ENCODE data around the gene GLYR1. TPM values are rescaled to one million over a fixed set of nuclear protein-coding genes. Genes with fewer than 3 reads are reported as not detected.
"Not testable (repeated sequence)": the region's sequence is repeated elsewhere in the genome, so short reads cannot be mapped to it uniquely, and the experiment has no call there.

Gene GLYR1
- total RNA-seq, 1 experiment from 2014 or later, result 67.3 TPM

GRCh38 chr16:4785758-4786433, 61.2 kb downstream of the GLYR1 start:
- CTCF ChIA-PET, result interaction anchor here (0.6 to 0.7 kb wide), 2 partner anchors 12 to 252 kb away, joined by 3 to 4 read pairs; no protein-coding TSS in a partner anchor
- intact Hi-C loops (cut with micrococcal nuclease), result no loop called here
- TF ChIP-seq CTCF (IDR thresholded peaks at IDR 0.05; ENCODE audit: unreplicated experiment), result no peak
- Mint-ChIP-seq H3K36me3 (ENCODE audit: insufficient read depth, unreplicated experiment) (no peaks in the 10 kb centered on the region), H3K27me3 (ENCODE audit: insufficient read depth, unreplicated experiment) (no peaks in the 10 kb centered on the region), H3K4me1 (ENCODE audit: insufficient read depth, unreplicated experiment) (no peaks in the 10 kb centered on the region), H3K27ac (ENCODE audit: low read depth, unreplicated experiment) (no peak overlapping the region), H3K9me3 (ENCODE audit: unreplicated experiment) (no peaks in the 10 kb centered on the region), H3K4me3 (ENCODE audit: unreplicated experiment) (no peak overlapping the region)
- POLR2A ChIA-PET, result interaction anchor here (2.1 kb wide), 1 partner anchor 17 kb away, joined by 6 read pairs; the partner anchor contains the start of gene ROGDI
- no TSS peak for BruUV-seq (replicated peaks)
- no peak for DNase-seq (ENCODE audit: unreplicated experiment)

- intact Hi-C loops (cut with micrococcal nuclease); BruUV-seq (replicated peaks); CTCF ChIA-PET; H3K4me1 Mint-ChIP-seq (ENCODE audit: insufficient read depth, unreplicated experiment); H3K4me3 Mint-ChIP-seq (ENCODE audit: unreplicated experiment); H3K27me3 Mint-ChIP-seq (ENCODE audit: insufficient read depth, unreplicated experiment); H3K9me3 Mint-ChIP-seq (ENCODE audit: unreplicated experiment); H3K27ac Mint-ChIP-seq (ENCODE audit: low read depth, unreplicated experiment); H3K36me3 Mint-ChIP-seq (ENCODE audit: insufficient read depth, unreplicated experiment); DNase-seq (ENCODE audit: unreplicated experiment): not testable (repeated sequence)
- POLR2A ChIA-PET, result interaction anchor here (0.6 kb wide), 1 partner anchor 151 kb away, joined by 3 read pairs; no protein-coding TSS in a partner anchor
These were observed 62.6 kb downstream of the GLYR1 start for GRCh38 chr16:4784444-4784987.

- no peak for TF ChIP-seq CTCF (IDR thresholded peaks at IDR 0.05; ENCODE audit: unreplicated experiment)
- Mint-ChIP-seq H3K27me3 (ENCODE audit: insufficient read depth, unreplicated experiment) (no peaks in the 10 kb centered on the region), H3K4me3 (ENCODE audit: unreplicated experiment) (no peak overlapping the region), H3K4me1 (ENCODE audit: insufficient read depth, unreplicated experiment) (no peaks in the 10 kb centered on the region), H3K9me3 (ENCODE audit: unreplicated experiment) (no peaks in the 10 kb centered on the region), H3K36me3 (ENCODE audit: insufficient read depth, unreplicated experiment) (no peaks in the 10 kb centered on the region), H3K27ac (ENCODE audit: low read depth, unreplicated experiment) (no peak overlapping the region)
- DNase-seq (ENCODE audit: unreplicated experiment), result no peak
- no TSS peak for BruUV-seq (replicated peaks)
- CTCF ChIA-PET, result no interaction called here
- intact Hi-C loops (cut with micrococcal nuclease), result no loop called here
- POLR2A ChIA-PET, result interaction anchor here (0.6 kb wide), 1 partner anchor 150 kb away, joined by 3 read pairs; no protein-coding TSS in a partner anchor
These were observed 63.1 kb downstream of the GLYR1 start for GRCh38 chr16:4783951-4784336.

GRCh38 chr16:4783251-4783950, 63.7 kb downstream of the GLYR1 start:
- ChIA-PET CTCF (no interaction called here), POLR2A (interaction anchor here (0.6 to 1.2 kb wide), 2 partner anchors 15 to 150 kb away, joined by 3 to 4 read pairs; no protein-coding TSS in a partner anchor)
- no peak for DNase-seq (ENCODE audit: unreplicated experiment)
- no peak overlapping the region for H3K4me3 Mint-ChIP-seq (ENCODE audit: unreplicated experiment)
- intact Hi-C loops (cut with micrococcal nuclease), result no loop called here
- H3K27ac Mint-ChIP-seq (ENCODE audit: low read depth, unreplicated experiment), result no peak overlapping the region
- no peak for TF ChIP-seq CTCF (IDR thresholded peaks at IDR 0.05; ENCODE audit: unreplicated experiment)
- BruUV-seq (replicated peaks), result no TSS peak
- H3K36me3 Mint-ChIP-seq (ENCODE audit: insufficient read depth, unreplicated experiment), result no peaks in the 10 kb centered on the region
- H3K9me3 Mint-ChIP-seq (ENCODE audit: unreplicated experiment), result no peaks in the 10 kb centered on the region
- no peaks in the 10 kb centered on the region for H3K27me3 Mint-ChIP-seq (ENCODE audit: insufficient read depth, unreplicated experiment)
- H3K4me1 Mint-ChIP-seq (ENCODE audit: insufficient read depth, unreplicated experiment), result no peaks in the 10 kb centered on the region

All from MCF 10A (cell line).